ENCODE measurements around the gene R3HCC1L.

Gene R3HCC1L

GRCh38 chr10:98260752-98261151 is 126.3 kb downstream of the R3HCC1L start:
- no peak for TF ChIP-seq EZH2phosphoT487 (IDR thresholded peaks at IDR 0.05; ENCODE audit: low read length)
- TF ChIP-seq, protein P1, sequence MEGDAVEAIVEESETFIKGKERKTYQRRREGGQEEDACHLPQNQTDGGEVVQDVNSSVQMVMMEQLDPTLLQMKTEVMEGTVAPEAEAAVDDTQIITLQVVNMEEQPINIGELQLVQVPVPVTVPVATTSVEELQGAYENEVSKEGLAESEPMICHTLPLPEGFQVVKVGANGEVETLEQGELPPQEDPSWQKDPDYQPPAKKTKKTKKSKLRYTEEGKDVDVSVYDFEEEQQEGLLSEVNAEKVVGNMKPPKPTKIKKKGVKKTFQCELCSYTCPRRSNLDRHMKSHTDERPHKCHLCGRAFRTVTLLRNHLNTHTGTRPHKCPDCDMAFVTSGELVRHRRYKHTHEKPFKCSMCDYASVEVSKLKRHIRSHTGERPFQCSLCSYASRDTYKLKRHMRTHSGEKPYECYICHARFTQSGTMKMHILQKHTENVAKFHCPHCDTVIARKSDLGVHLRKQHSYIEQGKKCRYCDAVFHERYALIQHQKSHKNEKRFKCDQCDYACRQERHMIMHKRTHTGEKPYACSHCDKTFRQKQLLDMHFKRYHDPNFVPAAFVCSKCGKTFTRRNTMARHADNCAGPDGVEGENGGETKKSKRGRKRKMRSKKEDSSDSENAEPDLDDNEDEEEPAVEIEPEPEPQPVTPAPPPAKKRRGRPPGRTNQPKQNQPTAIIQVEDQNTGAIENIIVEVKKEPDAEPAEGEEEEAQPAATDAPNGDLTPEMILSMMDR (IDR thresholded peaks at IDR 0.05; ENCODE audit: low read length) = no peak
- Histone ChIP-seq H3F3A (ENCODE audit: insufficient read depth, low read length) (no peaks in the 10 kb centered on the region), H3K4me3 (ENCODE audit: low read length) (no peak overlapping the region), H2AFZ (ENCODE audit: low read length) (no peak overlapping the region), H4K20me1 (ENCODE audit: insufficient read depth, low read length) (no peaks in the 10 kb centered on the region), H3K4me1 (ENCODE audit: low read length) (peaks cover 38% of the 10 kb centered on the region), H3K9me3 (replicated peaks; ENCODE audit: insufficient read depth, low read length) (no peaks in the 10 kb centered on the region), H3K36me3 (replicated peaks; ENCODE audit: insufficient read depth, low read length) (no peaks in the 10 kb centered on the region), H3K9ac (ENCODE audit: low read length) (no peak overlapping the region), H3K27me3 (replicated peaks; ENCODE audit: insufficient read depth, low read length) (no peaks in the 10 kb centered on the region), H3K79me2 (ENCODE audit: low read length) (no peaks in the 10 kb centered on the region), H3K27ac (ENCODE audit: low read length) (no peak overlapping the region), H3K9me2 (replicated peaks; ENCODE audit: insufficient read depth, low read length) (no peaks in the 10 kb centered on the region), H3K4me2 (ENCODE audit: low read depth, low read length) (no peak overlapping the region)
- DNase-seq = no peak

DNA sequence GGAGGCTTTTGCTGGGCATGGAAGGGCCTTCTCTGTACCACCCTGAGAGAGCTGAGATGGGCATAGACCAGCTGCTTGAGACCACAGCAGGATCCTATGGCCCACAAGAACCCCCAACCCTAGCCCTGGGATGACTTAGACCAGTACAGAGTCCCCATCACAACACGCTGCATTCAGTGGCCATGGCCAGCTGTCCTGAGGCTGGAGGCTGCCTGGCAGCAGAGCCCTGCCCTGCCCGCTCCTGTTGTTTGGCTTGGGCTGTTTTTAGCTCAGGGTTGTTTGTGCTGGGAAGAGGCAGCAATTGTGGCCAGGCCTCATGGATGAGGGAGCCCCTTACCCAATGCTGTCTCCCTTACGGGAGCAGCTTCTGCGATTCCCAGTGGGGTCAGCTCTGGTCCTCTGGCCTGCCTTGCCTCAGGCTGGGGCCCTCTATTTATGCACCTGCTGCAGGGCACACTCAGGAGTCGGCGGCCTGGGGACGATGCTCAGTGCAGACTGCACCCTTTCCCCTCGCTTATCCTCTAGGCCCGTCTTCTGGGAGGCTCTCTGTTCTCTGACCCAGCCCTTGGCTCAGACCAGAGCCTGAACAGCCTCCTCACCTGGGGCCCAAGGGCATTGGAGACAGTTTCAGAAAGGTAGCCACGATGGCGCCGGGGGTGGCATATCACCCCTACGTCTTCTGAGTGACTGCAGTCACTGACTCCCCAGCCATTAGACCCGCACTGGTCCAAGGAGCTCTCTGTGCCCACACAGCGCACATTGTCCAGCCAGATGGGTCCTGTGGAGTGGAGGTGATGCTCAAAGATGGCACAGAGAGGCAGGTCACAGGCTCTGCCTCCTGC is 127.2 kb downstream of the R3HCC1L start:
- no peak overlapping the region for H3K4me2 ChIP-seq (ENCODE audit: low read depth, low read length)
- no peaks in the 10 kb centered on the region for H3F3A ChIP-seq (ENCODE audit: insufficient read depth, low read length)

DNA sequence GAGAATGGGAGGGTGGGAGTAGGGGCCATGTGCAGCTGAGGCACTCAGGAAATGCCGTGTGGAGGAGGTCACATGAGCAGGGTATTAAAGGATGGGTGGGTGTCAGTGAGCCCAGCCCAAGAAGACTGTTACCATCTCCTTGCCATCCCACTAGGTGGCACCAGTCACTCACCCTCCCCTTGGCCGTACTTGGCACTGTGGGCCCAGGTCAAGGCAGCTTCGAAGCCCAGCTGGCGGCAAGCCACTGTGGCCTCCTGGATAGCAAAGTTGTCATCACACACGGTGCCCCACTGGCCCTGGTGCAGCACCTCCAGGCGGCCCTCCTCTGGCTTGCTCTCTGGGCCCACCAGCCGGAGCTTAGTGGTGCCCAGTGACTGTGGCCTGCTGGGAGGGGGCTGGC is 128.1 kb downstream of the R3HCC1L start:
- TF ChIP-seq EZH2phosphoT487 (IDR thresholded peaks at IDR 0.05; ENCODE audit: low read length) = no peak
- TF ChIP-seq, protein P1 (IDR thresholded peaks at IDR 0.05; ENCODE audit: low read length) = peak; percentile 74
- no peak for TF ChIP-seq EZH2 (optimal IDR thresholded peaks at IDR 0.05; ENCODE audit: low read depth, low read length)
- H2AFZ ChIP-seq (ENCODE audit: low read length) = no peak overlapping the region
- no peaks in the 10 kb centered on the region for H4K20me1 ChIP-seq (ENCODE audit: insufficient read depth, low read length)
- H3K4me3 ChIP-seq (ENCODE audit: low read length) = no peak overlapping the region
- H3K79me2 ChIP-seq (ENCODE audit: low read length) = no peaks in the 10 kb centered on the region
- H3K9ac ChIP-seq (ENCODE audit: low read length) = no peak overlapping the region
- H3K27me3 ChIP-seq (replicated peaks; ENCODE audit: insufficient read depth, low read length) = no peaks in the 10 kb centered on the region
- DNase-seq = peak; percentile 51
- no peaks in the 10 kb centered on the region for H3K9me3 ChIP-seq (replicated peaks; ENCODE audit: insufficient read depth, low read length)
- no peaks in the 10 kb centered on the region for H3K9me2 ChIP-seq (replicated peaks; ENCODE audit: insufficient read depth, low read length)
- H3K4me1 ChIP-seq (ENCODE audit: low read length) = peaks cover 34% of the 10 kb centered on the region
- H3K4me2 ChIP-seq (ENCODE audit: low read depth, low read length) = no peak overlapping the region
- no peaks in the 10 kb centered on the region for H3F3A ChIP-seq (ENCODE audit: insufficient read depth, low read length)
- H3K27ac ChIP-seq (ENCODE audit: low read length) = no peak overlapping the region
- no peaks in the 10 kb centered on the region for H3K36me3 ChIP-seq (replicated peaks; ENCODE audit: insufficient read depth, low read length)

More for the DNA sequence above, 127.2 kb downstream of the R3HCC1L start:
- DNase-seq = no peak
- TF ChIP-seq EZH2 (optimal IDR thresholded peaks at IDR 0.05; ENCODE audit: low read depth, low read length) = no peak
- TF ChIP-seq, protein P1 (IDR thresholded peaks at IDR 0.05; ENCODE audit: low read length) = no peak
- no peak for TF ChIP-seq EZH2phosphoT487 (IDR thresholded peaks at IDR 0.05; ENCODE audit: low read length)
- Histone ChIP-seq H3K27ac (ENCODE audit: low read length) (no peak overlapping the region), H3K36me3 (replicated peaks; ENCODE audit: insufficient read depth, low read length) (no peaks in the 10 kb centered on the region), H3K27me3 (replicated peaks; ENCODE audit: insufficient read depth, low read length) (no peaks in the 10 kb centered on the region), H2AFZ (ENCODE audit: low read length) (no peak overlapping the region), H3K4me1 (ENCODE audit: low read length) (peaks cover 34% of the 10 kb centered on the region), H3K9me2 (replicated peaks; ENCODE audit: insufficient read depth, low read length) (no peaks in the 10 kb centered on the region), H3K9ac (ENCODE audit: low read length) (no peak overlapping the region), H3K9me3 (replicated peaks; ENCODE audit: insufficient read depth, low read length) (no peaks in the 10 kb centered on the region), H3K4me3 (ENCODE audit: low read length) (no peak overlapping the region), H4K20me1 (ENCODE audit: insufficient read depth, low read length) (no peaks in the 10 kb centered on the region), H3K79me2 (ENCODE audit: low read length) (no peaks in the 10 kb centered on the region)
